ENCODE data around the gene RBMS1.

Gene RBMS1

DNA sequence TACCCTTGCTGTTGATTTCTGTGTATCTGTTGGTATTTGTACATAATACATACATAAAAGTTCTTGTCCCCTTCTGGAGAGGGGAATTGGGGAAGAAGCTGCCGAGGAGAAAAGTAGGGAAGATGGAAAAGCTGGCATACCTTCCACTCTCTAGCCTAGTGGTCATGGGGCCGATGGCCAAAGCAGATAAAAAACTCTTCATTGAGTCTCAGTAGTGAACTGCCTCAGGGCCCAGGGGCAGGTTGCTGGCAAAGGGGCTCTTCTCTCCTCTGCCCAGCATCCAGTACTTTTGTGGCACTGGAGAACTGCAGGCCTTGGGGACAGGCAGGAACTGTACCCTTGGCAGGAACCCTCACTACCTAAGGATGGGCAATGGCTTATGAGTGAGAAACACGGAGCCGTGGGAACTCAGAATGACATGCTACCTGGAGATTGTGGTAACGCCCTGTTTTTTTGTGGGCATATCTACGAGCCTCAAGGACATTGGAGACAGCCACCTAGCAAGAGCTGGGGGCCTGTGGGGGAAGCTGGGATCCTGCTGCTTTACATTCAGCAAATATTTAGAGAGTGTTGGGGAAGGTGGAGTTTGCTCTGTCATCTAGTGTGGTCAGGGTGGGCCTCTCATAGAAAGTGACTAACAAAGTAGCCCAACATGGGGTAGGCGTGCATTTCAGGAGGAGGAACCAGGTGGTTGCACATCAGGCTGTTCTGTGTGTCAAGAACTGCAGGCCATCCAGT is 270.9 kb downstream of the RBMS1 start:
- DNase-seq (ENCODE audit: low spot score), result no peak
- TF ChIP-seq, protein P1, sequence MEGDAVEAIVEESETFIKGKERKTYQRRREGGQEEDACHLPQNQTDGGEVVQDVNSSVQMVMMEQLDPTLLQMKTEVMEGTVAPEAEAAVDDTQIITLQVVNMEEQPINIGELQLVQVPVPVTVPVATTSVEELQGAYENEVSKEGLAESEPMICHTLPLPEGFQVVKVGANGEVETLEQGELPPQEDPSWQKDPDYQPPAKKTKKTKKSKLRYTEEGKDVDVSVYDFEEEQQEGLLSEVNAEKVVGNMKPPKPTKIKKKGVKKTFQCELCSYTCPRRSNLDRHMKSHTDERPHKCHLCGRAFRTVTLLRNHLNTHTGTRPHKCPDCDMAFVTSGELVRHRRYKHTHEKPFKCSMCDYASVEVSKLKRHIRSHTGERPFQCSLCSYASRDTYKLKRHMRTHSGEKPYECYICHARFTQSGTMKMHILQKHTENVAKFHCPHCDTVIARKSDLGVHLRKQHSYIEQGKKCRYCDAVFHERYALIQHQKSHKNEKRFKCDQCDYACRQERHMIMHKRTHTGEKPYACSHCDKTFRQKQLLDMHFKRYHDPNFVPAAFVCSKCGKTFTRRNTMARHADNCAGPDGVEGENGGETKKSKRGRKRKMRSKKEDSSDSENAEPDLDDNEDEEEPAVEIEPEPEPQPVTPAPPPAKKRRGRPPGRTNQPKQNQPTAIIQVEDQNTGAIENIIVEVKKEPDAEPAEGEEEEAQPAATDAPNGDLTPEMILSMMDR (IDR thresholded peaks at IDR 0.05; ENCODE audit: extremely low read depth, insufficient read depth, missing control alignments), result no peak
- in situ Hi-C loops (cut with MboI; ENCODE audit: low pct_unique_long_range_greater_than_20kb, low sequenced_read_pairs, unreplicated experiment), result no loop called here
